ENCODE data around the gene CFLAR. TPM values are rescaled to one million over a fixed set of nuclear protein-coding genes. Genes with fewer than 3 reads are reported as not detected.

CFLAR gene
- total and polyA plus RNA-seq, 9 of the 15 experiments (the other 6 are each of a cell fraction or from before 2014, with no cell fraction given) = 27.5 to 102 (median 54.0) TPM

DNA sequence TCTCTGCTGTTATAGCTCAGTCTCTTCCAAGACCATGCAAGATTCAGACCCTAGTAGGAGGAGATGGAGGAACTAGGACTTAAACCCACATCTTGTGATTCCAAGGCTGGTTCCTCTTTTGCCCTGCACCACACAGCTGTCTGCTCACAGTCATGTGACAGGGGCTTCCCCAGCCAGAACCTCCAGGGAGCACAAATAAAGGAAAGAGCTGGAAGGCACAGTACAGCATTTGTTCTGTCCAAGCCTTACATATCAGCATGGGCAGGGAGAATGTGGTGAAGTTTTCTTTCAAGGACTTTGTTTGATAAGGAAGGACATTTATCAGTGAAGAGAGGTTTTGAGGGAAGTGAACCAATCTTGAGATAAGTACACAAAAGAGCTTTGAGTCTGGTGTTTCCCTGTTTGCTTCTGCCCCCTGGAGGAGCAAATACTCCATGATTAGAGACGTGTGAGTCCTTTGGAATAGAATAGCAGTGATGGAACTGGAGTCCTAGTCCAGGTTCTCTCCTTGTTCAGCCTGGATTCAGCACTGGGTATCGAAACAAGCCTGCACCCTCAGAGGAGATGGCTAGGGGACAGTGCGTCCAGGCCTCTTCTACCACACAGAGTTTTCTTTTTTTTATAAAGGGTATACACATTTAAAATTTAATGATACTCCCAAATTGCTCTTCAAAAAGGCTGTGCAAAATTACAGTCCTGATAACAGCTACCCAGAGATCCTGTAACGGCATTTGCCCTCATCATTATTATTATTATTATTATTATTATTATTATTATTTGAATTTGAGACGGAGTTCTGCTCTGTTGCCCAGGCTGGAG, 42.4 kb downstream of the CFLAR start (continued):
- TF ChIP-seq ATF4 (CRISPR knock-in tag; IDR thresholded peaks at IDR 0.05) = no peak
- TF ChIP-seq JUND (IDR thresholded peaks at IDR 0.05; ENCODE audit: borderline replicate concordance, low read depth, low read length) = peak; percentile 10; the same call in 1 of the 2 replicates
- peak; percentile 65; the same call in 1 of the 3 replicates for TF ChIP-seq JUND (tag; IDR thresholded peaks at IDR 0.05; ENCODE audit: borderline replicate concordance, low read depth, low read length)
- TF ChIP-seq, protein P1, sequence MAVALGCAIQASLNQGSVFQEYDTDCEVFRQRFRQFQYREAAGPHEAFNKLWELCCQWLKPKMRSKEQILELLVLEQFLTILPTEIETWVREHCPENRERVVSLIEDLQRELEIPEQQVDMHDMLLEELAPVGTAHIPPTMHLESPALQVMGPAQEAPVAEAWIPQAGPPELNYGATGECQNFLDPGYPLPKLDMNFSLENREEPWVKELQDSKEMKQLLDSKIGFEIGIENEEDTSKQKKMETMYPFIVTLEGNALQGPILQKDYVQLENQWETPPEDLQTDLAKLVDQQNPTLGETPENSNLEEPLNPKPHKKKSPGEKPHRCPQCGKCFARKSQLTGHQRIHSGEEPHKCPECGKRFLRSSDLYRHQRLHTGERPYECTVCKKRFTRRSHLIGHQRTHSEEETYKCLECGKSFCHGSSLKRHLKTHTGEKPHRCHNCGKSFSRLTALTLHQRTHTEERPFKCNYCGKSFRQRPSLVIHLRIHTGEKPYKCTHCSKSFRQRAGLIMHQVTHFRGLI (CRISPR knock-in tag; IDR thresholded peaks at IDR 0.05) = no peak
- peak; percentile 97 for TF ChIP-seq TFE3 (CRISPR knock-in tag; IDR thresholded peaks at IDR 0.05)
- TF ChIP-seq MTF1 (CRISPR knock-in tag; IDR thresholded peaks at IDR 0.05; ENCODE audit: borderline replicate concordance) = no peak
- no peak for TF ChIP-seq GTF2A2 (tag; IDR thresholded peaks at IDR 0.05)
- TF ChIP-seq, protein P2, sequence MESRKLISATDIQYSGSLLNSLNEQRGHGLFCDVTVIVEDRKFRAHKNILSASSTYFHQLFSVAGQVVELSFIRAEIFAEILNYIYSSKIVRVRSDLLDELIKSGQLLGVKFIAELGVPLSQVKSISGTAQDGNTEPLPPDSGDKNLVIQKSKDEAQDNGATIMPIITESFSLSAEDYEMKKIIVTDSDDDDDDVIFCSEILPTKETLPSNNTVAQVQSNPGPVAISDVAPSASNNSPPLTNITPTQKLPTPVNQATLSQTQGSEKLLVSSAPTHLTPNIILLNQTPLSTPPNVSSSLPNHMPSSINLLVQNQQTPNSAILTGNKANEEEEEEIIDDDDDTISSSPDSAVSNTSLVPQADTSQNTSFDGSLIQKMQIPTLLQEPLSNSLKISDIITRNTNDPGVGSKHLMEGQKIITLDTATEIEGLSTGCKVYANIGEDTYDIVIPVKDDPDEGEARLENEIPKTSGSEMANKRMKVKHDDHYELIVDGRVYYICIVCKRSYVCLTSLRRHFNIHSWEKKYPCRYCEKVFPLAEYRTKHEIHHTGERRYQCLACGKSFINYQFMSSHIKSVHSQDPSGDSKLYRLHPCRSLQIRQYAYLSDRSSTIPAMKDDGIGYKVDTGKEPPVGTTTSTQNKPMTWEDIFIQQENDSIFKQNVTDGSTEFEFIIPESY (CRISPR knock-in tag; IDR thresholded peaks at IDR 0.05) = peak; percentile 67
- TF ChIP-seq SIN3B (IDR thresholded peaks at IDR 0.05; ENCODE audit: low read depth) = no peak
- TF ChIP-seq IRF1 (CRISPR knock-in tag; IDR thresholded peaks at IDR 0.05; ENCODE audit: borderline replicate concordance) = no peak
- no peak; the same call in 1 of the 2 replicates for TF ChIP-seq CREM (IDR thresholded peaks at IDR 0.05; ENCODE audit: low read depth)
- TF ChIP-seq, protein P3, sequence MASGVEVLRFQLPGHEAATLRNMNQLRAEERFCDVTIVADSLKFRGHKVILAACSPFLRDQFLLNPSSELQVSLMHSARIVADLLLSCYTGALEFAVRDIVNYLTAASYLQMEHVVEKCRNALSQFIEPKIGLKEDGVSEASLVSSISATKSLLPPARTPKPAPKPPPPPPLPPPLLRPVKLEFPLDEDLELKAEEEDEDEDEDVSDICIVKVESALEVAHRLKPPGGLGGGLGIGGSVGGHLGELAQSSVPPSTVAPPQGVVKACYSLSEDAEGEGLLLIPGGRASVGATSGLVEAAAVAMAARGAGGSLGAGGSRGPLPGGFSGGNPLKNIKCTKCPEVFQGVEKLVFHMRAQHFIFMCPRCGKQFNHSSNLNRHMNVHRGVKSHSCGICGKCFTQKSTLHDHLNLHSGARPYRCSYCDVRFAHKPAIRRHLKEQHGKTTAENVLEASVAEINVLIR (CRISPR knock-in tag; IDR thresholded peaks at IDR 0.05) = no peak
- TF ChIP-seq CBX8 (IDR thresholded peaks at IDR 0.05; ENCODE audit: borderline replicate concordance, extremely low read depth, low read depth, low read length, poor library complexity, severe bottlenecking) = no peak
- TF ChIP-seq MAFK (IDR thresholded peaks at IDR 0.05; ENCODE audit: low read length) = no peak
- no peak for TF ChIP-seq HDAC8 (tag; IDR thresholded peaks at IDR 0.05)
- no peak for TF ChIP-seq ZNF280A (IDR thresholded peaks at IDR 0.05; ENCODE audit: low read depth, partially characterized antibody)

All from K562 (cell line).